Activated CD4-positive, alpha-beta T cell treated with anti-CD3 and anti-CD28 coated beads, Interleukin-2, amount 50 U/mL, for 16 hours (primary cell): ENCODE measurements around the gene NME9.

Experiments
- DNase-seq: peaks from one replicate; pipeline ENCODE4 v3.0.0-alpha.2; 2020

Gene NME9

GRCh38 chr3:138271189-138271794 lies 58.4 kb downstream of the NME9 start:
- DNase-seq = peak; percentile 12

GRCh38 chr3:138270245-138270644 lies 59.4 kb downstream of the NME9 start:
- no peak for DNase-seq

- DNase-seq = no peak
Observed at GRCh38 chr3:138267083-138267482, 62.6 kb downstream of the NME9 start.

GRCh38 chr3:138265745-138266144 lies 63.9 kb downstream of the NME9 start:
- DNase-seq = no peak

GRCh38 chr3:138263104-138263503 lies 66.5 kb downstream of the NME9 start:
- no peak for DNase-seq

- no peak for DNase-seq
Observed at GRCh38 chr3:138260611-138261010, 69.0 kb downstream of the NME9 start.

GRCh38 chr3:138259126-138259525 lies 70.5 kb downstream of the NME9 start:
- no peak for DNase-seq

GRCh38 chr3:138257986-138258385 lies 71.7 kb downstream of the NME9 start:
- no peak for DNase-seq

GRCh38 chr3:138256022-138256421 lies 73.6 kb downstream of the NME9 start:
- DNase-seq = no peak

- no peak for DNase-seq
Observed at GRCh38 chr3:138254216-138254615, 75.4 kb downstream of the NME9 start.

- DNase-seq = no peak
Observed at GRCh38 chr3:138253609-138254008, 76.0 kb downstream of the NME9 start.
